Fibroblast of upper back skin (primary cell): ENCODE data around the gene PLXNA3.
A peak's percentile ranks its signal among the peaks of the same experiment; 100 is the strongest.

ENCODE experiments used
- DNase-seq: peaks from one replicate; pipeline ENCODE4 v3.0.0-alpha.2; 2013

Gene PLXNA3

GRCh38 chrX:154458116-154458953, at the start of gene PLXNA3:
PLXNA3 (plus strand) TSS chrX:154458281; CDS start chrX:154460184, 1,903 bp downstream.
- DNase-seq, result peak; percentile 36

GRCh38 chrX:154408659-154409221, 49.3 kb upstream of the PLXNA3 start:
- DNase-seq, result no peak

- DNase-seq, result peak; percentile 81
Observed at GRCh38 chrX:154409222-154409871, 48.7 kb upstream of the PLXNA3 start, which contains the start of gene DNASE1L1. DNASE1L1 (minus strand) TSS chrX:154409254; CDS start chrX:154405568, 3,686 bp downstream.

GRCh38 chrX:154411981-154412340, 46.1 kb upstream of the PLXNA3 start:
- no peak for DNase-seq

GRCh38 chrX:154412468-154412867, 45.6 kb upstream of the PLXNA3 start:
- no peak for DNase-seq

- no peak for DNase-seq
Observed at GRCh38 chrX:154413142-154413541, 44.9 kb upstream of the PLXNA3 start.

GRCh38 chrX:154417157-154417556, 40.9 kb upstream of the PLXNA3 start:
- no peak for DNase-seq

- no peak for DNase-seq
Observed at GRCh38 chrX:154419189-154419588, 38.9 kb upstream of the PLXNA3 start.

GRCh38 chrX:154419688-154420401, 38.2 kb upstream of the PLXNA3 start:
- DNase-seq, result no peak

- no peak for DNase-seq
Observed at GRCh38 chrX:154420402-154420756, 37.7 kb upstream of the PLXNA3 start.

- no peak for DNase-seq
Observed at GRCh38 chrX:154426916-154427770, 30.9 kb upstream of the PLXNA3 start.

GRCh38 chrX:154428176-154429171, 29.6 kb upstream of the PLXNA3 start, which contains the start of gene ATP6AP1:
ATP6AP1 (plus strand) TSS chrX:154428677; CDS start chrX:154428693, 16 bp downstream.
- peak; percentile 93 for DNase-seq

GRCh38 chrX:154429711-154430110, 28.4 kb upstream of the PLXNA3 start:
- DNase-seq, result no peak

- no peak for DNase-seq
Observed at GRCh38 chrX:154430479-154430878, 27.6 kb upstream of the PLXNA3 start.

- DNase-seq, result no peak
Observed at GRCh38 chrX:154430916-154431315, 27.2 kb upstream of the PLXNA3 start.

- no peak for DNase-seq
Observed at GRCh38 chrX:154431341-154431740, 26.7 kb upstream of the PLXNA3 start.

- no peak for DNase-seq
Observed at GRCh38 chrX:154432210-154432609, 25.9 kb upstream of the PLXNA3 start.

- no peak for DNase-seq
Observed at GRCh38 chrX:154433605-154434004, 24.5 kb upstream of the PLXNA3 start.

- DNase-seq, result no peak
Observed at GRCh38 chrX:154434394-154435168, 23.5 kb upstream of the PLXNA3 start.

GRCh38 chrX:154435171-154435733, 22.8 kb upstream of the PLXNA3 start:
- no peak for DNase-seq
